PC-9 (cell line): ENCODE results near the gene VSIG4. TPM values are rescaled to one million over a fixed set of nuclear protein-coding genes. Genes with fewer than 3 reads are reported as not detected.

Source experiments
- BruUV-seq: library from RNA; stranded (reverse); fragments of 400-500 nt; replicated peaks from 2 replicates; lab custom pipeline; 2021; lab: Mats Ljungman, UMichigan
- CTCF ChIA-PET: fragments of 300-600 bp; sonication (Branson Sonifier 250); formaldehyde crosslinking; loops from one replicate; lab custom pipeline; 2022; ENCODE audit warnings: antibody characterized with exemption; lab: Charles Lee
- POLR2A ChIA-PET: fragments of 300-600 bp; sonication (Branson Sonifier 250); formaldehyde crosslinking; loops from one replicate; lab custom pipeline; 2022; ENCODE audit warnings: antibody characterized with exemption; ENCODE audit not compliant: unreplicated experiment; lab: Charles Lee
- DNase-seq, 2 experiments: peaks; one replicate each; pipeline versions ENCODE4 v3.0.0 to v3.0.0-alpha.2; 2015 to 2022; ENCODE audit warnings: mixed read lengths in 1 of 2
- H2AFZ ChIP-seq: fragments of 200-600 bp; sonication (generic); 2 replicates; pipeline ENCODE4 v1.8.1; 2017; ENCODE audit warnings: antibody characterized with exemption
- H3F3A ChIP-seq: fragments of 200-600 bp; sonication (generic); 2 replicates; pipeline ENCODE4 v1.8.1; 2017; ENCODE audit warnings: antibody characterized with exemption, mild to moderate bottlenecking, low read depth; ENCODE audit not compliant: insufficient read depth
- H3K27ac ChIP-seq: fragments of 200-600 bp; sonication (generic); 2 replicates; pipeline ENCODE4 v1.6.1; 2016; ENCODE audit warnings: mixed run types
- H3K27me3 ChIP-seq: fragments of 200-600 bp; sonication (generic); 2 replicates; pipeline ENCODE4 v1.6.1; 2016; ENCODE audit warnings: low read depth, mixed run types; ENCODE audit not compliant: insufficient read depth
- H3K36me3 ChIP-seq: fragments of 200-600 bp; sonication (generic); 2 replicates; pipeline ENCODE4 v1.6.1; 2016; ENCODE audit warnings: low read depth, mixed run types
- H3K4me1 ChIP-seq: fragments of 200-600 bp; sonication (generic); replicated peaks from 2 replicates; pipeline ENCODE4 v1.6.1; 2016; ENCODE audit warnings: mixed run types; ENCODE audit not compliant: insufficient read depth
- H3K4me2 ChIP-seq: fragments of 200-600 bp; sonication (generic); 2 replicates; pipeline ENCODE4 v1.6.1; 2017; ENCODE audit warnings: mixed run types
- H3K4me3 ChIP-seq: fragments of 200-600 bp; sonication (generic); 2 replicates; pipeline ENCODE4 v1.6.1; 2016; ENCODE audit warnings: mixed run types
- H3K79me2 ChIP-seq: fragments of 200-600 bp; sonication (generic); 2 replicates; pipeline ENCODE4 v1.6.1; 2017; ENCODE audit warnings: low read depth, mixed run types
- H3K9me2 ChIP-seq: fragments of 200-600 bp; sonication (generic); 2 replicates; pipeline ENCODE4 v1.8.1; 2017; ENCODE audit warnings: mild to moderate bottlenecking; ENCODE audit not compliant: insufficient read depth
- H3K9me3 ChIP-seq: fragments of 200-600 bp; sonication (generic); 2 replicates; pipeline ENCODE4 v1.8.1; 2016; ENCODE audit warnings: low read depth; ENCODE audit not compliant: insufficient read depth
- H4K20me1 ChIP-seq: fragments of 200-600 bp; sonication (generic); 2 replicates; pipeline ENCODE4 v1.8.1; 2017; ENCODE audit not compliant: insufficient read depth
- EZH2 ChIP-seq: fragments of 200-600 bp; sonication (generic); IDR thresholded peaks from 2 replicates; pipeline ENCODE4 v1.8.0; 2017; ENCODE audit warnings: antibody characterized with exemption, low read depth
- intact Hi-C: fragments of 100-400 bp; cut with micrococcal nuclease; formaldehyde crosslinking; loops from one replicate; pipeline ENCODE4 v1.10.0; 2022; ENCODE audit not compliant: unreplicated experiment
- total RNA-seq: library from RNA; stranded (reverse); gene quantifications from 2 replicates; pipeline ENCODE4 v1.2.3, GENCODE V29; 2021
- TF ChIP-seq, protein P1 (sequence below): fragments of 200-600 bp; sonication (generic); conservative IDR thresholded peaks from 2 replicates; pipeline ENCODE4 v1.6.1; 2017; ENCODE audit warnings: mixed run types, antibody characterized with exemption, mild to moderate bottlenecking, moderate library complexity

The VSIG4 gene
- total RNA-seq, 1 experiment from 2014 or later: not detected

DNA sequence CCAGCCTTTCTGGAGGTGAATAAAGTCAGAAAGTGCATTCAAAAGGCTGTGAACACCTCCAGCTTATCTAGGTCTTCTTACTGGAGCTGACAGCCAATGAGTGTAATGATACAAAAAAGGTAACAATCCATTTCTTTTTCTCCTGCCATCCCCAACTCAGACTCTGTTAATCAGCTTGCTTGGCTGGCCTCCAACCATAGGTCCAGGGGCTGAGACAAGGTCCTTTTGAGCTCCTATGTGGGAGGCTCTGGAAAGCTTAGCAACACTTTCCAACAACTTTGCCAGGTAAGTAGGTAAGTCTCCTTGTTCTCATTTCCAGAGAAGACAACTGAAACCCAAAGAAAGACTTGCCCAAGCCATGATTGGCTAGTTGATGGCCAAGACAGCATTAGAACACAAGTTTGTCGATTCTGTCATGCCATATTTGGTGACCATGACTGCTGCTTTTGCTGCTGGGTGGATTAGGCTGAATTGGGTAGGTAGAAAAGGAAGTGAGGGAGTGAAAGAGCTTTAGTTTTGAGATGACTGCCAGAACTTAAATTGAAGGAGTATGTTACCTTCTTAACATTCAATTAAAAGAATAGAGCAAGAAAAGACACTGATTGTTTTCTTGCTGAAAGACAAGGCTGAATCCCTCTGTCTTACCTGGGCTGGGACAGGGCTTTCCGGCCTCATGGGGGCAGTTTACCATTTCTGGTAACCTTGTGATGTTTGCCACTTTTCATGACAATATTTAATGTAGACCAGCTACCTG is 22.8 kb downstream of the VSIG4 start:
- BruUV-seq: no TSS peak
- TF ChIP-seq, protein P1, sequence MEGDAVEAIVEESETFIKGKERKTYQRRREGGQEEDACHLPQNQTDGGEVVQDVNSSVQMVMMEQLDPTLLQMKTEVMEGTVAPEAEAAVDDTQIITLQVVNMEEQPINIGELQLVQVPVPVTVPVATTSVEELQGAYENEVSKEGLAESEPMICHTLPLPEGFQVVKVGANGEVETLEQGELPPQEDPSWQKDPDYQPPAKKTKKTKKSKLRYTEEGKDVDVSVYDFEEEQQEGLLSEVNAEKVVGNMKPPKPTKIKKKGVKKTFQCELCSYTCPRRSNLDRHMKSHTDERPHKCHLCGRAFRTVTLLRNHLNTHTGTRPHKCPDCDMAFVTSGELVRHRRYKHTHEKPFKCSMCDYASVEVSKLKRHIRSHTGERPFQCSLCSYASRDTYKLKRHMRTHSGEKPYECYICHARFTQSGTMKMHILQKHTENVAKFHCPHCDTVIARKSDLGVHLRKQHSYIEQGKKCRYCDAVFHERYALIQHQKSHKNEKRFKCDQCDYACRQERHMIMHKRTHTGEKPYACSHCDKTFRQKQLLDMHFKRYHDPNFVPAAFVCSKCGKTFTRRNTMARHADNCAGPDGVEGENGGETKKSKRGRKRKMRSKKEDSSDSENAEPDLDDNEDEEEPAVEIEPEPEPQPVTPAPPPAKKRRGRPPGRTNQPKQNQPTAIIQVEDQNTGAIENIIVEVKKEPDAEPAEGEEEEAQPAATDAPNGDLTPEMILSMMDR: no peak
- TF ChIP-seq EZH2: no peak
- Histone ChIP-seq H3K27me3 (no peaks in the 10 kb centered on the region), H3K36me3 (no peaks in the 10 kb centered on the region), H2AFZ (no peak overlapping the region), H3K4me1 (no peaks in the 10 kb centered on the region), H3F3A (no peaks in the 10 kb centered on the region), H3K4me3 (no peak overlapping the region), H3K9me2 (no peaks in the 10 kb centered on the region), H4K20me1 (no peaks in the 10 kb centered on the region), H3K79me2 (no peaks in the 10 kb centered on the region), H3K27ac (no peak overlapping the region), H3K9me3 (no peaks in the 10 kb centered on the region), H3K4me2 (no peak overlapping the region)
- ChIA-PET CTCF (no interaction called here), POLR2A (no interaction called here)
- no peak for DNase-seq
- intact Hi-C loops: no loop called here

DNA sequence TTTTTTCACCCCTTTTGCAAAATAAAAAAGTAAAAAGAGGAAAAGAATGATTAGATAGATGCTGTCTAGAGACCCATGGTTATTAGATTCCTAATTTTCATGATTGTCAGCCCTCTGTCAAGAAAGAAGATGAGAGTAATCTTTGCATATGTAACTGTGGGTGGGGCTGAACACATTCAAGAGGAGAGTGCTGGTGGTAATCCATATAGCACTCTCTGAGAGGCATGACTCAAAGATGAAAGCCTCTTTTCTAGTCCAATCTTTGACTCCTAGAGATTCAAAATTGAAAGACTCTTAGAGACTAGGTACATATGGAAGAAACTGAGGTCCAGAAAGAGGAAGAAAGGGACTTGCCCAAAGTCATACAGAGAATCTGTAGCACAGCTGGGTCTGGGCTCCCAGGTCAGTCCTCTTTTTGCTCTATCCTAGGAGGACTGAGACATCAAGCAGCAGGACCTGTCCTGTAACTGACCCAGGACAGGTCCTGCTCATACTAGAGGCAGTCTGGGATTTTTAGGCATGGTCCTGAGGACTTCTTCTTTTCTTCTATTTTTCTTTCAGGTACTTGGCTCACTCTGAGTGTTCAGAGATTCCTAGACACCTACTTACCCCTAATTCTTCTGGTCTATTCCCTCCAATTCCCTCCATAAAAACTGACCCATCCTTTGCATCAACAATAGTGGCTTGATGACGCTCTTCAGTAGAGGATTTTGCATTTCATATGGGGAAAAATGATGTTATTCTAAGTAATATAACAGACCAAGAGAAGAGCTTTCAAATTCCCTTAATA is 23.8 kb downstream of the VSIG4 start:
- H3K27me3 ChIP-seq: no peaks in the 10 kb centered on the region

DNA sequence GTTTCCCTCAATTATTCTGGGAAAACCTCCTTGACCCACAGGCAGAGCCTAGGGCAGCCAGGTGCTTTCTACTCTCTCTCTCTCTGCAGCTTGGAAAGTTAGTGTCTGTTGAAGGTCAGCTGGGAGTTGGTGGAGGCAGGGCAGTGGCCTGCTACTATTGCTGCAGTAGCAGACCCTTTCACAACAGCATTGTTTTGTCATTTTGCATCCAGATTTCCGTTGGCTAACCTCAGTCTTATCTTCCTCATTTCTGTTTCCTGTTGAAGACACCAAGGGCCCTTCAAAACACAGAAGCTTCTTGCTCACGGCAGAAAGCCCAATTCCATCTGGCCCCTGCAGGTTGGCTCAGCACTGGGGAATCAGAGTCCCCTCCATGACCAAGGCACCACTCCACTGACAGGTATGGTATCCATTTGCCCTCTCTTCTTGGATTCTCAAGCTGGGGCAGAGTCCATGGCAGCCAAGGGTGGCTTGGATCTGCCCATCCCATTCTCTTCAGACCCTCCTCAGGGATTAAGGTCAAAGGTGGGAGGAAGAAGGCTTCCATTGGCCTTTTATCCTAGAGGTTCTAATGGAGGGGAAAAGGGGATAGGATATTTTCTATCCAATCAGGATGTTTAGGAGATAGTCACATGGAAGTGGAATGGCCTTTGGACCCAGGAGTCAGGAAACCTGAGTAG is 24.6 kb downstream of the VSIG4 start:
- no peak overlapping the region for H3K27ac ChIP-seq
- no peaks in the 10 kb centered on the region for H3F3A ChIP-seq
- TF ChIP-seq EZH2: no peak
- TF ChIP-seq, protein P1: no peak
- no peaks in the 10 kb centered on the region for H3K4me1 ChIP-seq
- H3K4me3 ChIP-seq: no peak overlapping the region
- BruUV-seq: no TSS peak
- H3K79me2 ChIP-seq: no peaks in the 10 kb centered on the region
- H3K4me2 ChIP-seq: no peak overlapping the region
- CTCF ChIA-PET: no interaction called here
- no peaks in the 10 kb centered on the region for H4K20me1 ChIP-seq
- H2AFZ ChIP-seq: no peak overlapping the region
- no peak for DNase-seq
- no peaks in the 10 kb centered on the region for H3K9me2 ChIP-seq
- POLR2A ChIA-PET: no interaction called here
- no peaks in the 10 kb centered on the region for H3K27me3 ChIP-seq
- no peaks in the 10 kb centered on the region for H3K9me3 ChIP-seq
- intact Hi-C loops: no loop called here
- H3K36me3 ChIP-seq: no peaks in the 10 kb centered on the region

More for the DNA sequence above, 23.8 kb downstream of the VSIG4 start:
- ChIA-PET CTCF (no interaction called here), POLR2A (no interaction called here)
- no peak overlapping the region for H2AFZ ChIP-seq
- H3K4me3 ChIP-seq: no peak overlapping the region
- no peaks in the 10 kb centered on the region for H3K4me1 ChIP-seq
- no peaks in the 10 kb centered on the region for H3F3A ChIP-seq
- H4K20me1 ChIP-seq: no peaks in the 10 kb centered on the region
- intact Hi-C loops: no loop called here
- H3K9me3 ChIP-seq: no peaks in the 10 kb centered on the region
- TF ChIP-seq, protein P1: no peak
- TF ChIP-seq EZH2: no peak
- no peaks in the 10 kb centered on the region for H3K79me2 ChIP-seq
- no peaks in the 10 kb centered on the region for H3K9me2 ChIP-seq
- no TSS peak for BruUV-seq
- no peaks in the 10 kb centered on the region for H3K36me3 ChIP-seq
- H3K4me2 ChIP-seq: no peak overlapping the region
- DNase-seq: no peak
- H3K27ac ChIP-seq: no peak overlapping the region
